ENCODE results near the gene BIN1.

Gene BIN1

DNA sequence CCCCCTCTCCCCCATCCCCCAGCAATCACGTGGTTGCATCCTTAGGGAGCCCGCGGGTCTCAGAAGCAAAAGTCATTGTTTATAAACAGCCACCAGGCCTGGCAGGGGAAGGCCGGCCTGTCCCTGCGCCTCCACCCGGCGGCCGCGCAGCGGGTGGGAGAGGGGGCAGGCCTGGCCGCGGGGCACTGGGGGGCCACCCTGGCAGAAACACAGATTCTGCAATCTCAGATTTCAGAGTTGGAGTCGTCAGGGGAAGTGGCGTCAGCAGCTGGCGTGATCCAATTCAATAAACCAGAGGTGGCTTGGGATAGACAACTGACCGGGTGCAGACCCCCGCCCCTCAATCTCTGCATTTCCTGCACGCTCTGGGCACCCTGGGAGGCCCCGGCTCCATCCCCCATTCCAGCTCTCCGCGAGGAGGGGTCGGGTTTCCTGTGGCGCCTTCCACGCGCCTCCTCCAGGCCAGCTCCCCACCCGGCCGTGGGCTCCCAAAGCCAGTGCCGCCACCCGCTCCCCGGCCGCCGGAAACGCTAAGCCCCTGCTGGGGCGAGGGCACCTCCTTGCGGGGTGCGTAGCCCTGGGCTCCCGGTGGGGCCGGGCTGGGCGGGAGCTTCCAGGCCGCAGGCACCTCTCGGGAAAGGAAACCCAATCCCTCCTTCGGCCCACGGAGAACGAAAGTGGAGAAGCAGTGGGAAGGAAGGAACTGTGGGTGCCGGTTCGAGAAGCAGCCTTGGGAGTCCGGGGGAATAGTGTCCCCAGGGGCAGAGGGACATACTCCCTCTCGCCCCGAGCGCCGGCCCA, 1.1 kb downstream of the BIN1 start:
- in situ Hi-C loops (cut with HindIII; ENCODE audit: low sequenced_read_pairs) = no loop called here

DNA sequence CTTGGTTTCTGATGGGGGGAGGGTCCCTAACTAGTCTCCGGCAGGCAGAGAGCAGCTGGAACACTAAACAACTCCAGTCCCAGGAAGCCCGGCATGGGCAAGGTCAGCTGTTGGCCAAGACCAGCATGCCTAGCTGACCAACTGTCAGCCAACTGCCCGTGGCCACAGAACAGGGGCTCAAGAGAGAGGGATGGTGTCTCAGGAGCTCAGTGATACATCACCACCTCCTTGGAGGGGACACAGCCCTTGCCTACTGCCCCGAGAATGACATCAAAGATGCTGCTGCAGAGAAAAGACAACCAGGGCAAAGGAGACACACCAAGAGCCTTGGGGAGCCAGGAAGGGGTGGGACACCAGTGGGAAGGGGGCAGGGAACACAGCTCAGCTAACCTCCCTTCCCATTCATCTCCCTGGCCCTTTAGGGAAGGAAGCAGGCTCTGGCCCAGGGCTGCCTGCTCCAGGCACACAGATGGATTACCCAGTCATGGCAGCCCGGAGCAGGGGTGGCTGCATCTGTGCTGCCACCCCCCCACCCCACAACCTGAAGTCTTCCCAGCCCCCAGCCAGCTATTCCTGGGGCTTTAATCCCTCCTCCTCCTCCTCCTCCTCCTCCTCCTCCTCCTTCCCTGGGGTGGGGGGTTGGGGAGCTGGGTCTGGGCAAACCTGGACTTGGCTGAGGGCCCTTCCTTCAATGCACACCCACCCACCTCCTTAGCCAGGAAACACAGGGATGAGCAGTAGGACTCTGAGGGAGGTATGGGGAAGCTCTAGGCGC, 1.9 kb downstream of the BIN1 start:
- in situ Hi-C loops (cut with HindIII; ENCODE audit: low sequenced_read_pairs) = no loop called here

DNA sequence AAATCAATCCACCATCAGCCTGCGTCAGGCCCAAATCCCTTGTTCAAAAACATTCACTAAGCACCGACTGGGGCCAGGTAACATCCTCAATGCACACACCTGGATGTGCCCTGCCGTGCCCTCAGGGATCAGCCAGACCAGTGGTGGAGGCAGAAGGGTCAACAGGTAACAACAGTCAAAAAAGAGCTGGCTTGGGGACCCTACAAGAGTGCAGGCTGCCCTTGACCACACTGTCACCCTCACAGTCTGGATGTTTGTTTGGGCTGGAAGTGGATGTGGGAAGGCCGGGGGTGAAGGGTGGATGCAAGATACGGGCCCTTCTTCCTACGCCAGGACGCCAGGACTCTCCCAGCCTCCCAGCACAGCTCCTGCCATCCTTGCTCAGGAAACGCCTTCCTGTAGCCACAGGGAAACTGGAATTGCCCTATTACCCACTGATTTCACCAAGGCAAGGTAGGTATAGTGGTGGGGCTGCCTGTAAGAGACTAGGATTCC, 2.7 kb downstream of the BIN1 start:
- in situ Hi-C loops (cut with HindIII; ENCODE audit: low sequenced_read_pairs) = no loop called here

DNA sequence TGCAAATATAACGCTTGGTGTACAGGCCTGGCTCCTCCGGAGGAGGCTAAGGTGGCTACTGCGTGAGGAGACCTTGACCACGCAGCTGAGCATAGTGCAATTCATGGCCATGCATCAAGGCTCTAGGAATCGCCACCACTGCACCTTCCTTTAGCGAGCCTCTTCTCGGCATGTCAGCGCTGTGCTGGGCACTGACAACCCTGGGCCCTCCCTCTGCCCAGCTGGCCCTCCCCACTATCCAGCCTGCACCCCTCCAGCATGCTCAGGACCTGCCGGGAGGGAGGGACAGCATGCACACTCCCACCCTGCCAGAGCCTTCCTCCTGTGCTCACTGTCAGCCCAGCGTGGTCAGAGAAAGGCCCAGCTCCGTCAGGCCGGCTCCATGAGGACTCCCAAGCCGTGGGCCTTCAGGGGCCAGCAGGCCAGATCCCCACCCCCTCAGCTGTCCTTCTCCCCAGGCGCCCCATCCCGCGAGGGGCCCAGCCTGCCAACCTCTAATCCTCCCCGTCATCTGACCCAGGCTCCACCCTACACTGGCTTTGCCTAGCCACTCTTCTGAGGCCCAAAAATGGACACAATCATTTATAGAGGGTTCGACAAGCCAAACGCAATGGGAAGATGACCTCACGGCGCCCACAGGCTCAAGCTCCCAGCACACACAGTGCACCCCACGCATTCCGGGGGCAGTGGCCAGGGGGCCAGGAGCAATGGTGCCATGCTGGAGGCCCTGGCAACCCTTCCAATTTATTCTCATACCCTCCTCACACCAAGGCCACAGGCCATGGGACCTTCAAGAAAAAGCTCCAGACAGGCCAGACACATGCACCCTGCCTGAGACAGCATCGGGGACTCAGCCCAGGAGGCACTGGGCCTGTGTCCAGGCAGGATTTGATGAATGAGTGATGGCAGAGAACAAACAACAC, 3.5 kb downstream of the BIN1 start:
- in situ Hi-C loops (cut with HindIII; ENCODE audit: low sequenced_read_pairs) = no loop called here

DNA sequence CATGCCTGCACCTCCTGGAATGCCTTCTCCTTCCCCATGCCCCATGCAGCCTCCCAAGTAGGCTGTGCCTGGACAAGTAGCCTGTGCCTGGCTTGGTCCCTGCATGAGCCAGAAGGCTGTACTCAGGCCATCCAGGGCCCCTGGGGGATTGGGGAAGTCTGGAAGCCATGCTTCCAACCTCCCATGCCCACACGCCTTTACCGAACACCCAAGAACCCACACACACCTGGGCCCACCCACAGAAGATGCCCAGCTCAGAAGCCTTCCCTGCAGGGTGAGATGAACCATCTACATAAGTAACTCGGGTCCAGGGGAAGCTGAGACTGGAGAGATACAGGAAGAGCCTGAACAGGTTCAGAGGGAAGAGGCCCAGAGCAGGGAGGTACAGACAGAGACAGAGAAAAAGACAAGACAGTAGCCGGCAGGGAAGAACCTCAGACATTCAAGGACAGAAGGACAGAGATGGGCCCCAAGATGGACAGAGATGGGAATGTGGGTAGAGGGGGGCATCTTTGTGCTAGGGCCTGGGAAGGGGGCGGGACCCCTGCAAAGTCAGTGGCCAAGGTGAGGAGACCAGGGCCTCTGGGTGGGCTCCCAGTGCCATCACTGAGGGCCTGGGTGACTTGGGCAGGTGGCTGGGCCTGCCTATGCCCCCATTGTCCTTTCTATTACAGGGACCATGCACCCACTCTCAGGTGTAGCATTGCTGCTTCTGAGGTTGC, 4.3 kb downstream of the BIN1 start:
- in situ Hi-C loops (cut with HindIII; ENCODE audit: low sequenced_read_pairs) = no loop called here

DNA sequence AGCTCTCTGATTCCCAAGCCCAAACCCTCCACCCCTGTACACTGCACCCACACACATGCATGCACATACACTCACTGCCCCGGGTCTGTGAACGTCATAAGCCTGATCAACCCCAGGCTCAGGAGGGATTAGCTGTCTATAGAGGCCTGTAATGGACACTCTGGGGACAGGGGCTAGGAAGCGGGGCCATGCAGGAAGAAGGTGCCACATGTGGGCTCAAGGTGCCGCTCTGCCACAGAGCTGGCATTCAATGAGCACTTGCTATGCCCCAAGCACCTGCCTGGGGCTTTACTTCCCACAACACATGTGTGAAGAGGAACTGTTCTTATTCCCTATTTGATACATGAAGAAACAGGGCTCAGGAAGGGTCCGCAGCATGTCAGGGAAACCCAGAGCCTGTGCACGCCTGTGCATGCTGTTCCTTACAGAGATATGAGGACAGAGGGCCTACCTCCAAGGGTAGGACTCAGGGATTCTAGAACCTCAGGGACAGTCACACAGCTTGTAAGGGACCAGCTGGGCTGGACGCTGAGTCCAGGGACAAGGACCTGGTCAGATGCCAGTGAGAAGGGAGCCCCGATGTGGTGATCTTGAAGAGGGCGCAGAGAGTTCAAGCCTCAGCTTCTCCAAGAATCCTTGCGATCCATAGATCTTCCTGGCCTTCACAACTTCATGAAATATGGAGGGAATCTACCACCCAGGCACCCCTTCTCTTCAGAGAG, 5.0 kb downstream of the BIN1 start:
- in situ Hi-C loops (cut with HindIII; ENCODE audit: low sequenced_read_pairs) = no loop called here

DNA sequence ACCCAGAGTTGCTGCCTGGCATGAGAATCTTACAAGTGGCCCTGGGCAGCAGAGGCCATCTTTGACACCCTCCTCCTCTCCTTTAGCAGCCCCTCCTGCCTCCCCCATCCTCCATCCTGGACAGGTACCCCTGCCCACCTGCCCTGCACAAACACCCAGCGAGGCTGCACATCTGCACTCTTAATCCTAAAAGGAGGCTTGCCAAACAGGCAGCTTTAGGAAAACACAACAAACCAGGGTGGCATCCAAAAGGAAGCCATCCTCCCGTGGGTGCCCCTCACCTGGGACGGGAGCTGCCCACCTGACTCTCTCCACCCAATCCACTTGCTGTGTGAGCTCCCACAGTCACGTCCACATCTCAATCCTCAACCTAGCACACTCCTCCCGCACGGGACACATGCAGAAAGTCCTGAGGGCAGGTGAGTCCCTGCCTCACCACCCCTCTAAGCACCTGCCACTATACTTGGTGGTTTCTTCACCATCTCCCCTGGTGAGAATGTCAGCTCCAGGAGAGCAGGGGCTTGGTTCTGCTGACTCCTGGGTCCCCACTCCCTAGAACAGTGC, 5.8 kb downstream of the BIN1 start:
- in situ Hi-C loops (cut with HindIII; ENCODE audit: low sequenced_read_pairs) = no loop called here

DNA sequence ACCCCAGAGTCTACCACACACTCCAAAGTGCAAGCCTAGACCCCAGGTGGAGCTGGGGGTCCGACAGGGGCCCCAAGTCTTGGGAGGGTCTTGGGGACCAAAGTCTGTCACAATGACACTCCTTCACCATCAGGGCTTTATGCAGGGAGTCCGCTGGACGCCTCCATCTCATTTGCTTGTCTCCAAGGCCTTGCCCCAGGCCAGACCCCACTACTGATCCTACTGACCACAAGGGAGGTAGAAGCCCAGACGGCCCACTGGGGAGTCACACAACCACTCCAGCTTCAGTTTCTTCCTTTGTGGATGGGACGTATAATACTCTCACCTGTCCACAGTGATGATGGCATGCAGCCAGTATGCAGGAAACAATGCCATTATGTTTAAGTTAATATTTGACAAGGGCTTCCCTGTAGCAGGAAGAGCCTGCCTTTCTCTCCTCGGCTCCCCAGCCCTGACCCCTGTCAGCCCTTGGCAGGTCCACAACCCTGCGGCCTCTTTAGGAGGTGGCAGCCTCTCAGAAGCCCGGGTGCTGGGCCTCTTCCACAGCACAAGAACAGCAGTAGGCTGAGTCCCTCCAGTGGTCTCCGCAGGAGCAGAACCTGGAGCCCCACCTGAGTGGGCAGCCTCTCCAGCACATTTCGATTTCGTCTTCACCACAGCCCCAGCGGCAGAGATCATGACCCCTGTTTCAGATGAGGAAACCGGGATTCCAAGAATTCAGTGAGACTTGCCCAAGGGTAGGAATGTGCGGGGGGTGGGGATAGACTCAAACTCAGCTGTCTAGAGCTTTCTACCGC, 6.5 kb downstream of the BIN1 start:
- in situ Hi-C loops (cut with HindIII; ENCODE audit: low sequenced_read_pairs) = no loop called here

DNA sequence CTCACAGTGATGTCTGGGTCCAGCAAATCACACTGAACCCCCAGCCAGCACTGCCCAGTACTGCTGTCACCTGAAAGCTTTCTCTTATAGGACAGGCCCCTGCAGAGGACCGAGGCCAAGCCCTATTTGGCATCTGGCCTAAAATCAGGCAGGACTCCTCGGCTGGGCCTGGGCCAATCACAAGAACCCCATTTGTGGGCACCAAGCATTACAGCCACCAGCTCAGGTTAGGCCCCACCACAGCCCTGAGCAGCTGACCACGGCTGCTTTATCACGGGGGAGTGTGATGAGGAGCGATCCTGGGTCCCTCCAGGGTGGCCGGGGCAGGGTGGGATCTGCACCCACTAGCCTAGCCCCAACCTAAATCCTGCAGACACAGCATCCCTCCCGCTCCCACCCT, 8.2 kb downstream of the BIN1 start:
- in situ Hi-C loops (cut with HindIII; ENCODE audit: low sequenced_read_pairs) = loop anchor here (5.0 kb wide), 1 partner anchor 44 kb away; no protein-coding TSS in a partner anchor

DNA sequence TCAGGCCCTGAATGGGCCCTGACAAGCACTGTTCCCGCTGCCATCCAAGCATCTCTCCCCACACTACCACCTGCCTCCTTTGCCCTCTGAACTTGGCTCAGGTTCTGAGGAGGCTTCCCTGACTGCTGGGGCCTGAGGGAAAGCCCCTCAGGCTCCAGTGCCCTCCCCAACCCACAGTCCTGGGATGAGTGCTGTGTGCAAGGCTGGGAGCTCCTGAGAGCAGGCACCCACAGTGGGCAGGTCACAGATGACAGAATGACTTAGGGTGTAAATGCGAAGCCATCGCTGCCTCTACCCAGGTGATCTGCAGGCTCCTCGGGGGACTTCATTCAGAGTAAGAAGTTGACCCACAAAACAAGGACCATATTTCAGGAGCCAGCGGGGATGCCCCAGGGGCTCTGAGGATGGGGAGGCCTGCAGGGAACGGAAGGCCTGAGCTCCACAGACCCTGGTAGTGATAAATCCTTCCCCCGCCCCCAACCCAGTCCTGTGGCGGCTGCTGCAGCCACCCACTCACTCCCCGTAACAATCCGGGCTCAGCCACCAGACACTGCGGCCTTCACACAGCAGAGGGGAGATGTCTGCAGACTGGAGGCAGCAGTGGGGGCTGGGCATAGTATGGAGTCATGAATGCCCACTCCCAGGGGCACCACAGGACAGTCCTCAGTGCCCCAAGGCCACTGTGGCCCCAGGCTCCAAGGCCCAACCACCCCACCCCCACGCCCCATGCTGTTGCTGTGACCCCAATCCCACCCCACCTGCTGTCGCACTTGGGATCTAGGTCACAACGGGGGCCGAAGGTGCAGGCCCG, 8.9 kb downstream of the BIN1 start:
- in situ Hi-C loops (cut with HindIII; ENCODE audit: low sequenced_read_pairs) = loop anchor here (5.0 kb wide), 1 partner anchor 44 kb away; no protein-coding TSS in a partner anchor

DNA sequence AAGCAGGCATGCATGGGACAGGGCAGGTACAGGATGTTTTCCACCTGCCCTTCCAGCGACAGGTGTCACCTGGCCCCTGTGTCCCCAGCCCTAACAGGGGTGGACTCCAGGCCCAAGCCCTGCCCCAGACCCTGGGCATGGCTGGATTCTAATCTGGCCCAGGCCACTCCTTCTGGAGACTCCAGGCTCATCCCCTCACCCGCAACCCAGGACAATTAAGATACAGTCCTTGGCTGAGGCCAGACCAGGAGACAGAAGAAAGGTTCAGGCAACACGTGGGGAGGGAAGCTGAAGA, 9.5 kb downstream of the BIN1 start:
- in situ Hi-C loops (cut with HindIII; ENCODE audit: low sequenced_read_pairs) = loop anchor here (5.0 kb wide), 1 partner anchor 45 kb away; no protein-coding TSS in a partner anchor

DNA sequence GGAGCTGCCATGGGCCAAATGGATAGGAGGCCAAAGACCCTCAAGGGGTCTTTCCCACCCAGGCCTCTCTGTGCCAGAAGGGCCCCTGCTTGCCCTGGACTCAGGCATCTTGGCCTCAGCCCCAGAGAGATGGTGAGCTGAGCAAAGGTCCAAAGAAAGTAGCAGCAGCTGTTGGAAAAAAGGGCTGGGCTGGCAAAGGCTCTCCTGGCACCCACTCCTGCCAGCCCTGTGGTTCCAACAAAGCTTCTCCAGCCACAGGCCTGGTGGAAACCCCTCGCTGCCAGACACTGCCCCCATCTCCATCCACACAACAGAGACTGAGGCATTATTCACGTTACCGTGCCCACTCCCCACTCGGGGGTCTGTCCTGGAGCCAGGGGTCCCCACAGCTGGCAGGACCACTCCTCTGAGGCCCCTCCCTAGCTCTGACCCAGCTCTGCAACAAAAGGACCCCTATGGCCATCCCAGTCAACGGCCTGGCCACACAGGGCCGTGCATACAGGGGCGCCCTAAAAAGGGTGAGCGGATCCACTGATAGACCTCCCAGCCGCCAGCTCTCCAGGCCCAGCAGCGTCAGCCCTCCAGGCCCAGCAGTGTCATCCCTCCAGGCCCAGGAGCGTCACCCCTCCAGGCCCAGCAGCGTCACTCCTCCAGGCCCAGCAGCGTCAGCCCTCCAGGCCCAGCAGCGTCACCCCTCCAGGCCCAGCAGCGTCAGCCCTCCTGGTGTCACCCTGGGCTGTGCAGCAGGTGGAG, 10.1 kb downstream of the BIN1 start:
- in situ Hi-C loops (cut with HindIII; ENCODE audit: low sequenced_read_pairs) = loop anchor here (5.0 kb wide), 1 partner anchor 45 kb away; no protein-coding TSS in a partner anchor

DNA sequence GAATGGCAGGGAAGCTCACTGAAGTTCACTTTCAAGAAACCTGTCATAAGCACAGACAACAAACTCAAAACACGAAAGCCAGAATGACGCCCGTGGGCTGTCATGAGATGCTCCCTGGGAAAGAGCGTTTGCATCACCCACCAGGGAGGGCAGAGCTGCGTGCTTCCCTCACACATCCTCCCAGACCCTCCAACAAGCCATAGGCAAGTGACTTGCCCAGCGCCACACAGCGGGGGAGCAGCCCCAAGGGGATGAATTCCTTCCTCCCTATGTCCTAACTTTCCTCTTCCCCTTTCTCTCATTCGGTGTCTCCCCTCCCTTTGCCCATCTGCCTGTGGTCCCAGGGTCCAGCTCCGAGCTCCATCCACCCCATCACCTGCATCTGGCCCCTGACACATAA, 10.7 kb downstream of the BIN1 start:
- in situ Hi-C loops (cut with HindIII; ENCODE audit: low sequenced_read_pairs) = loop anchor here (5.0 kb wide), 1 partner anchor 46 kb away; no protein-coding TSS in a partner anchor

DNA sequence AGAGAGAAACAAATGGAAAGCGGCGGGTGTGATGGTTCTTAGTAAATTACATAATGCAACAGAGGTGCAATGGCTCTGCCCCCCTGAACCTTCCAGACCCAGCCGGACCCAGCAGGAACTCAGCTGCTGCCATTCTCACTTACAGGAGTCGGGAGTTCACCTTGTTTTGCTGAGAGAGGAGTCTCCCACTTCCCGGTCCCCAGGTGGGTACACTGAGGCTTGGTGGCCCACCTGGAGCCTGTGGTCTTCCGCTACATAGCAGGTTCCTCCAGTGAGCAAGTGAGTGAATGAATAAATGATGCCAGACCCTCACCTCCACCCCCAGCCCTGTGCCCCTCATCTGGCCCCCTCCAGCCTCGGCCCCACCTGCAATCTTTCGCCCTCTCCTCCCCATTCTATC, 11.2 kb downstream of the BIN1 start:
- in situ Hi-C loops (cut with HindIII; ENCODE audit: low sequenced_read_pairs) = loop anchor here (5.0 kb wide), 1 partner anchor 47 kb away; no protein-coding TSS in a partner anchor

DNA sequence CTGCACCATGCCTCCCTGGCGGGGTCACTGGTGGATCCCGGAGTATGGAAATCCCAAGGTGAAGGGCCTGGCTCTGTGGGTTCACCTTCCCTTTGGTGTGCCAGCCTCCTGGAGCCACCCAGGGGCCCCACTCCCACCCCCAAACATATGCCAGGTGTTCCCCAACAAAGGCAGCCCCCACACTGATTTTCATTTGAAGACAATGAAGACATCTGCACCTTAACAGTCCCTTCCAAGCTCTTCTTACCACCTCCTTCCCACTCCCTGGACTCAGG, 11.7 kb downstream of the BIN1 start:
- in situ Hi-C loops (cut with HindIII; ENCODE audit: low sequenced_read_pairs) = loop anchor here (5.0 kb wide), 1 partner anchor 47 kb away; no protein-coding TSS in a partner anchor

DNA sequence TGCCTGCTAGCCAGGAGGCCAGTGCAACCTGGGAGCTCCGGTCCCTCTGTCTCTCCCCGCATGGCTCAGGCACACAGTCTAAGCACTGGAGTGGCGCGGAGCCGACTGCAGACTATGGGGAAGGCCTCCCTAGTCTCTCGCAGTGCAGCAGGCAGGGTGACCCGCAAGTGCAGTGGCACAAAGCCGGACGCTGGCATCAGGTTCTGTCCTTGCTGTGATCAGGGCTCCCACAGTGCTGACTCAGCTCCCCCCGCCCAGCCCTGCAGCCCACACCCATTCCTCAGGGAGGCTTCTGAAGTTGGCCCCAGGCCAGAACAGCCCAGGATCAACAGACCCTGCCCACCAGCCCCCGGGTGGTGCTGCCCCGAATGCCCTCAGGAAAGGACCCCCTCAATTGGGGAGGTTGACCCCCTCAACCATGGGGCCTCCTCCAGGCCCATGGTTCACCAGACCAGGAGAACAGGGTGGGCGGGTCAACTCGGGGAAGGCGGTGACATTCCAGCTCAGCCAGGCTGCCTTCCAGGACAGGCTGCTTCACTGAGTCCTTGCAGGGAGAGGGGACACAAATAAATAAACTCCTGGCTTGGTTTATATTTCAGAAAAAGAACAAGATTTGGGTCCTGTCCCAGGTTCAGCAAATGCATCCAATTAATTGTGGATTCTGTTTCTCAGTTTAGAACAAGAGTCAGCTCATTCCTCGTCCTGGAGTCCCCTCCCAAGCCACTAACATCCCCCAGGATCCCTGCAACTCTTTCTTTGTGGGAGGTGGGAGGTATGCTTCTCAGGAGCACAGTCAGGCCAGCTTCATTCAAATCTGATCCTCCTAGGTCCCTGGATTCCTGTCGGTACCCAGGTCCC, 12.2 kb downstream of the BIN1 start:
- in situ Hi-C loops (cut with HindIII; ENCODE audit: low sequenced_read_pairs) = loop anchor here (5.0 kb wide), 1 partner anchor 48 kb away; no protein-coding TSS in a partner anchor
